ENCODE results near the gene KCNJ2. TPM values are rescaled to one million over a fixed set of nuclear protein-coding genes. Genes with fewer than 3 reads are reported as not detected.

Gene KCNJ2
- total RNA-seq, 1 experiment from 2014 or later = not detected

GRCh38 chr17:70225276-70225675 lies 55.9 kb downstream of the KCNJ2 start:
- no TSS peak for BruUV-seq (replicated peaks)
- no peak overlapping the region for H3K27ac ChIP-seq (ENCODE audit: low read depth, low read length, poor library complexity, severe bottlenecking)
- DNase-seq (ENCODE audit: low spot score) = no peak
- no peak for TF ChIP-seq CTCF (conservative IDR thresholded peaks at IDR 0.05; ENCODE audit: low read depth, low read length)
- TF ChIP-seq EZH2 (IDR thresholded peaks at IDR 0.05; ENCODE audit: borderline replicate concordance, low read depth, low read length, poor library complexity, severe bottlenecking) = no peak
- no peaks in the 10 kb centered on the region for H3K27me3 ChIP-seq (replicated peaks; ENCODE audit: insufficient read depth, low read depth, low read length, poor library complexity)
- H3K9me3 ChIP-seq (ENCODE audit: low read depth, low read length, poor library complexity, severe bottlenecking) = no peaks in the 10 kb centered on the region
- H3K4me3 ChIP-seq (ENCODE audit: low read depth, low read length, poor library complexity, severe bottlenecking) = no peak overlapping the region
- intact Hi-C loops (cut with micrococcal nuclease; ENCODE audit: unreplicated experiment) = no loop called here
- ChIA-PET CTCF (no interaction called here), POLR2A (ENCODE audit: low non-redundant PET) (no interaction called here)
- H3K4me1 ChIP-seq (ENCODE audit: insufficient read depth, low read length, poor library complexity, severe bottlenecking) = no peaks in the 10 kb centered on the region
- H3K36me3 ChIP-seq (ENCODE audit: insufficient read depth, low read length, poor library complexity, severe bottlenecking) = no peaks in the 10 kb centered on the region

Other genes starting within 250 kb of the KCNJ2 start
- gene KCNJ16, start 94.3 kb upstream of the KCNJ2 start, total RNA-seq (2021) = not detected in 2 replicates

Data from A673 (cell line).